Measurements from ENCODE around the gene ANXA6. TPM values are rescaled to one million over a fixed set of nuclear protein-coding genes. Genes with fewer than 3 reads are reported as not detected.

The ANXA6 gene
- total RNA-seq, 1 donor, result 194 TPM

GRCh38 chr5:151058301-151058700 lies 99.3 kb downstream of the ANXA6 start:
- TF ChIP-seq CTCF (IDR thresholded peaks at IDR 0.05; ENCODE audit: insufficient read depth, low read length), result no peak
- DNase-seq (ENCODE audit: low read depth), result no peak
- no peak overlapping the region for H3K4me3 ChIP-seq (ENCODE audit: low read depth, low read length)

- TF ChIP-seq CTCF (IDR thresholded peaks at IDR 0.05; ENCODE audit: insufficient read depth, low read length), result no peak
- no peak overlapping the region for H3K4me3 ChIP-seq (ENCODE audit: low read depth, low read length)
- DNase-seq (ENCODE audit: low read depth), result no peak
These were observed 100.9 kb downstream of the ANXA6 start for GRCh38 chr5:151056379-151057325.

- TF ChIP-seq CTCF (IDR thresholded peaks at IDR 0.05; ENCODE audit: insufficient read depth, low read length), result no peak
- DNase-seq (ENCODE audit: low read depth), result no peak
- H3K4me3 ChIP-seq (ENCODE audit: low read depth, low read length), result no peak overlapping the region
These were observed 102.2 kb downstream of the ANXA6 start for GRCh38 chr5:151055336-151055735.

- no peak for DNase-seq (ENCODE audit: low read depth)
- no peak for TF ChIP-seq CTCF (IDR thresholded peaks at IDR 0.05; ENCODE audit: insufficient read depth, low read length)
- no peak overlapping the region for H3K4me3 ChIP-seq (ENCODE audit: low read depth, low read length)
These were observed 102.9 kb downstream of the ANXA6 start for GRCh38 chr5:151054709-151055108.

- no peak for DNase-seq (ENCODE audit: low read depth)
- no peak for TF ChIP-seq CTCF (IDR thresholded peaks at IDR 0.05; ENCODE audit: insufficient read depth, low read length)
- no peak overlapping the region for H3K4me3 ChIP-seq (ENCODE audit: low read depth, low read length)
These were observed 103.7 kb downstream of the ANXA6 start for GRCh38 chr5:151053796-151054462.

DNA sequence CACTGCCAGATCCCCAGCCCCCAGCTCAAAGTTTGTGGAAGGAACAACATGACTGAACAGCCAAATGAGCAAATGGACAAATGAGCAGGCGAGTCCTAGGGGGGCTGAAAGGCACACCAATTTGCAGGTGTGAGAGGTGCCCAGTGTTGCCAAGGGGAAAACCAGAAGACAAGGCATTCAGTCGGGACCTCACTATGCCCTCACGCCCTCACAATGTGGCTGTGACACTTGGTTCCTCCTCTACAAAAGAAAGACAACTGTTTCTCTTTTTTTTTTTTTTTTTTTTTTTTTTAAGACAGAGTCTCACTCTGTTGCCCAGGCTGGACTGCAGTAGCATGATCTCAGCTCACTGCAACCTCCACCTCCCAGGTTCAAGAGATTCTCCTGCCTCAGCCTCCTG lies 104.7 kb downstream of the ANXA6 start:
- no peak overlapping the region for H3K4me3 ChIP-seq (ENCODE audit: low read depth, low read length)
- TF ChIP-seq CTCF (IDR thresholded peaks at IDR 0.05; ENCODE audit: insufficient read depth, low read length), result no peak
- no peak for DNase-seq (ENCODE audit: low read depth)
